GM21526 (cell line): ENCODE measurements around the gene DDX20.

Experiments
- ATAC-seq: cut with Tn5 transposase; IDR thresholded peaks from one replicate; pipeline ENCODE4 v1.9.1; 2021; ENCODE audit warnings: moderate library complexity; ENCODE audit not compliant: unreplicated experiment, low FRiP score

The DDX20 gene

DNA sequence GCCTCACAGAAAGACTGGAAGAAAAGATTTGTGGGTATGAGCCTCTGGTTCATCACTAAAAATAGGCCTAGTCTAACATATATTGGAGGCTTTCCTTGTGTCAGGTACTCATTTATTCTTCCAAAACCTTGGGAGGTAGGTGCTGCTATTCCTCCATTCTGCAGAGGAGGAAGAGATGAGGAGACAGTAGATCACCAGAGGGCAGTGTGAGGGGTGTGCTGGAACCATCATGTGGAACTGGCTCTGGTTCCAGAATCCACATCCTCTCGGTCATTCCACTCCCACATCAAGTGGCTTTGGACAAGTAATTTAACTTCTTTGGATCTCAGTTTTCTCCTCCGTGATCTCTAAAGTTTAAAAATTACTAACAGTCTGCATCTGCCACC, 9.1 kb upstream of the DDX20 start:
- ATAC-seq, result no peak

- ATAC-seq, result no peak
Observed at GRCh38 chr1:111747282-111747734, 8.4 kb upstream of the DDX20 start.

DNA sequence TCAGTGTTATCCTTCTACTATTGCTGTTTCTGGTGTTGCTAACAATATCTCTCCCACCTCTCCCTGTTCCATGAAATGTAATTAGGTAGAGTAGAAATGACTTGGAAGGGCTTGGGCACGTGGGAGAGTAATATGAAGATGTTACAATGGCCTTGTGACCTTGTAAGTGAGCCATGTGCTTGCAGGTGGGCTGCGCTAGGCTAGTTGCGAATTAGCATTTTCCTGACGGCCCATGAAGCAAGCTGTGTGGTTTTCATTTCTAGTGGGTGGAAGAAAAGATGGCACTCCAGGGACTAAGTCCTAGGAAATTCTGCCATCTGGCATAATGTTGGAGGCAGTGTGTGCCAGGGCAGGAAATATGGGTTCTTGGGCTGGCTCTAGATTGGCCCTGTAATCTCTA, 7.8 kb upstream of the DDX20 start:
- ATAC-seq, result no peak

DNA sequence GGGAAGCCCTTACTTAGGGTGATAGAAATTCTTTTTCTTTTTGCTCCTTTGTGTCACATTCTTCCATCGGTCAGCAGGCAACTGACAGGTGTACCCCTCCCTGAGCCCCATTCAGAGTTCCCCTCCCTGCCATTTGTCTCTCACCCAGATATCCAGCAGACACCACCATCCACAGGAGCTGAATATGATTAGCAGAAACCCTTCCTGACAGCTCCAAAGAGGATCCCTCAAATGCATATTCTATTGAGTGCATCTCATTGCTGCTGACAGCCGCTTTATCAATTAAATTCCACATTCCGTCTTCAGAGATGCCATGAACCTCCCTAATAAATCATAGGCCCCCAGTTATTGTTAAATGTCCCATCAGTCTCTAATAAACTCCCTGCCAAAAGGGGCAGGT, 6.1 kb upstream of the DDX20 start:
- no peak for ATAC-seq

- ATAC-seq, result no peak
Observed at GRCh38 chr1:111750856-111751255, 4.8 kb upstream of the DDX20 start.

DNA sequence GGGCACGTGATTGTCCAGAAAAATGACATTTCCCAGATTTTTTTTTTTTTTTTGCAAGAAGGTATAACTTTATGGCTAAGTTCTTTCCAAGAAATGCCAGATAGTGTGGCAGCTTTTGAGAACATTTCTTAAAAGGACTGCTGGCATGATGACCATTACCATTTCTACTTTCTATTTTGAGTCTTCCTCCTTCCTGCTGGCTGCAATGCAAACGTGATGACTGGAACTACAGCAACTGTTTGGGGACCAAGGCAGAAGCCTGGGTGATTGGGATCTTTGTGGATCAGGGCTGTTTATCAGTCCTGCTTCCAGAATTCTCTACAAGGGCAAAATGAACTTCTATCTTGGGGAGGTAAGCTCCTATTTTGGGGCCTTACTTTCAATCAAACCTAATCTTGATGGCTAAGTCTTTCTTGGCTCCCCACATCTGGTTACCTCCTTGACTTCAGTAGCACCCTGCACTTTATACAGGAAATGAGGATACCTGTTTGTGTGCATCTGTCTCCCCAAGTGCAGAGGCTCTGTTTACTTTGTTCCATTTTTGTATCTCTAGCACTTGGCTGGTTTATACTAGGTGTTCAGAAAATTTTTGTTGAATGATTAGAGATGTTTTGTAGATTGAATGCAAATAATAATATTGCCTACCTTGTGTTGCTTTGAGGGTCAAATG, 3.7 kb upstream of the DDX20 start:
- ATAC-seq, result no peak

GRCh38 chr1:111754984-111755330, 744 bp upstream of the DDX20 start:
- ATAC-seq, result no peak

GRCh38 chr1:111756124-111756513, 418 bp downstream of the DDX20 start:
- peak; percentile 17 for ATAC-seq

DNA sequence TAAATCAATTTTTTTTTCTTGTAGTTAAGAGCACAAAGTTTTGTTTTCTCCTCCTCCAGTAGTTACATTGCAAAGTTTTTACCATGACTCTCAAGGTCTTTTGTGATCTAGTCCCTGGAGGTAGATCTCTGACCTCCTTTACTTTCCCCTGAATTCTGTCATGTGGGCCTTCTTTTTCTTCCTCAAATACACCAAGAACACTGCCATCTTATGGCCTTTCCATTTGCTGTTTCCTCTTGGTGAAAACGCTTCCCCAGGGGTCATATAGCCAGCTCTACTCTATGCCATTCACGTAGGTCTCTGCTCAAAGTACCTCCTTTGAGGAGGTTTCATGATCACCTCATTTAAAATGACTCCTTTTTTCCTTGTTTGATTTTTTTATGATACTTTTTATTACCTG, 2.7 kb downstream of the DDX20 start:
- ATAC-seq, result no peak

DNA sequence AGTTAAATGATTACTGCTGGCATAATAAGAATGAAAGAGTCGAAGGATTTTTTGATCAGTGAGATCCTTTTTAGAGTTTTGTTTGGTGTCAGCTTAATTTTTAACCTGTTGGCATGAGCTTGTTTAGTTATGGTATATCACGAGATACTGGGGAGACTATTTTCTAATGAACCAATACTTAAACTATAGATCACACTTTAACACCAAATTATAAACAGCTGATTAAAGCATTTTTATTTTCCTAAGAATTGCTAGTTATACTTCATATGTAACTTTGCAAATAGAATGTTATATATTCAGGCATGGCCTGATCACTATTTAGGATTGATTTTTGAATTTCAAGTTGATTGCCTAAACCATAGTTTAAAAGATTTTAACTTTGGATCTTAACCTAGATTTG, 6.0 kb downstream of the DDX20 start:
- ATAC-seq, result no peak

DNA sequence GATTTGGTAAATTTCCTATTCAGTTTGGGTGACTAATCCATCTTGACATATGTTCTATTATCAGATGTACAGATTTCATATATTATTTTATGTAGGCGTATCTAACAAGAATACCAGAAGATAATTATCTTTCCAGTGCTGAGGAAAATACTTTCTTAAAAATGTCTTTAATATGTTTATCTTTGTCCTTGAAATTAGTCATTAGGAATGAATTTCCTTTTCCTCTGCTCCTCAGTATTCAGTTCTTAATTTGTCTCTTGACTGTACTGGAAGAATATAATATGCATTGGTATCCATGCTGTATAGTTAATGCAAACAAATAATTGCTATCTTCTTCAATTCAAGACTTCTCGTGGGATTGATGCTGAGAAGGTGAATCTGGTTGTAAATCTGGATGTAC, 6.6 kb downstream of the DDX20 start:
- no peak for ATAC-seq

GRCh38 chr1:111768023-111768422, 12.3 kb downstream of the DDX20 start:
- ATAC-seq, result no peak

- no peak for ATAC-seq
Observed at GRCh38 chr1:111768625-111769024, 12.9 kb downstream of the DDX20 start.

DNA sequence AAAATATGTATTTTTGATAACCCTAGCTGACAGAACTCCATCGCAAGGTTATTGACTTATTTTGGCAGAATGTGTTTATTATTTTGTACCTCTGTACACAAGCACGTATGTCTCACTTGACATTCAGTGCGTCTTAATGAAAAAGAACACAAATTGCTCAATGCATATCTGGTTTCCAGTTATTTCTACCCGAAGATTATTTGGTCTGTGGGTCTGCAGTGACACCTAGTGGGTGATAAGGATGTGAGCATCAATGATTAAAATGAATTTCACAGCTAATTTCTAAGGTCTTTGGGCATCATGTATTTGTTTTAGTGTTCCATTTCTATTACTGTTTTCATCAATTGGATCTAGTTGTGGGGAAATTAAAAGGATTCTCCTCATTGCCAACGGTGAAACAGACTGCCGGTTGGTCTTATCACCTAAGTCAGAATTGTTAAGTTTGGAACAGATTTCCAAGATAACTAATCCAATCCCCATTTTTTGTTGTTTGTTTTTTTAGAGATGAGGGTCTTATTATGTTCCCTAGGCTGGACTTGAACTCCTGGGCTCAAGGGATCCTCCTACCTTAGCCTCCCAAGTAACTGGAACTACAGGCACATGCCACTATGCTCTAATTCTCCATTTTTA, 13.9 kb downstream of the DDX20 start:
- no peak for ATAC-seq

GRCh38 chr1:111770916-111771315, 15.2 kb downstream of the DDX20 start:
- no peak for ATAC-seq

DNA sequence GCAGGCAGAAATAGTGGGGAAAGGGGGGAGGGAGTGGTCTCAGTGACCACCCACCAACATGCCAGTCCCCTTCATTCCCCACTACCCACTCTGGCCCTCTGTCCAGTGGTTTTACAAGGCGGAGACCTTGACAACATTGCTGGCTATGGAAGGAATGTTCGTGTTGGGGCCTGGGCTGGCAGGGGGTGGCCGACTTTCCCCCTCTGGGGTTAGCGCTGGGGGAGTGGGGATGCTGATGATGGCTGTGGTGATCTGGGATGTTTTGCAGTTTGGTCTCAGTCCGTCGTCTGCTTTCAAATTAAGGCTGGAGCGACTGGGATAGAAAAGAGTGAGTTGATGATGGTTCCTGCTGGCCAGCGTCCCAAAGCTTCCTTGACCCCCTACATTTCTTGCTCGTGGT, 20.3 kb downstream of the DDX20 start:
- no peak for ATAC-seq

- no peak for ATAC-seq
Observed at GRCh38 chr1:111776391-111776790, 20.7 kb downstream of the DDX20 start.

DNA sequence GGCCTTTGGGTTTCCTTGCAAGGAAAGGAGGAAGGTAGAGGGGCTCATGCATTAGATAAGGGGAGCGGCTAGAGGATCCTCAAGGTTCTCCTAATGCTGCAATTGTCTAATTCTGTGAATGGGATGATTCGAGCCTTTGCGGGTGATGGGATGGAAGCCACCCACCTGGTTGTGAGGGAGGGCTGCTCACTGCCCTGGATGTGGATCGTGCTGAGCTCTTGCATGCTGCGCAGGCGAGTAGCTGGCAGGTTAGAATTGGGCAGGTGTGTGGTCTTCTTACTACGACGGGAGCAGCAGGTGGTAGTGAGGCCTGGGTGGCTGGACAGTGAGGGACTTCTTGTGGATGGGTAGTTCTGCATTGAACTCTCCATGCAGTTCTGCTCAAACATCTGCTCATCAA, 21.2 kb downstream of the DDX20 start:
- no peak for ATAC-seq

- ATAC-seq, result no peak
Observed at GRCh38 chr1:111777301-111777700, 21.6 kb downstream of the DDX20 start.

- no peak for ATAC-seq
Observed at GRCh38 chr1:111778066-111778465, 22.4 kb downstream of the DDX20 start.

- no peak for ATAC-seq
Observed at GRCh38 chr1:111778541-111779051, 22.9 kb downstream of the DDX20 start.

DNA sequence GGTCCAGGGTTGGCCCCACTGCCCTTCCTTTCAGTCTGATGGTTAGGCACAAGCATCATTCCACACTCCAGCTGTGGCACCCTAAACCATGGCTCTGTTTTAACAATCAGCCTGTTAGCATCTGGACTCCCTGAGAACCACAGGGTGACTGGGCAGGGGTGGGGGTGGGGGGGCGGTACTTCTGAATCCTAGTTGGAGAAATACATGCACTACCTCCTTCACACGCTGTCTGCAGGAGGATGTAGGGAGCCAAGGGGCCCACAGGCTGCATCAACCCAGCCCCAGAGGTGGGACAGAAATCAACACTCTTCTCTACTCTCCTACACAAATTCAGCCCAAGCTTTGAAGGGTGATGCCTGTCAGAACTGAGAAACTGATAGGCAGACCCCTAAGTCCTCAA, 23.8 kb downstream of the DDX20 start:
- no peak for ATAC-seq
